D721Med (cell line): Measurements from ENCODE around the gene TENM4.

Experiments
- DNase-seq: peaks from one replicate; pipeline ENCODE4 v3.0.0; 2011; ENCODE audit warnings: low spot score; ENCODE audit not compliant: insufficient read length
- FAIRE-seq: peaks from 2 replicates; lab custom pipeline; 2011; peaks lifted over from hg19 to GRCh38; lab: Jason Lieb, UNC
- TF ChIP-seq, protein P1 (sequence below): IDR thresholded peaks from 2 replicates; pipeline ENCODE4 v1.5.1; 2012; ENCODE audit warnings: mild to moderate bottlenecking, control low read depth; ENCODE audit not compliant: insufficient read depth; ENCODE audit errors: missing control alignments

TENM4 gene

GRCh38 chr11:78825591-78826020 is 615.2 kb downstream of the TENM4 start:
- TF ChIP-seq, protein P1, sequence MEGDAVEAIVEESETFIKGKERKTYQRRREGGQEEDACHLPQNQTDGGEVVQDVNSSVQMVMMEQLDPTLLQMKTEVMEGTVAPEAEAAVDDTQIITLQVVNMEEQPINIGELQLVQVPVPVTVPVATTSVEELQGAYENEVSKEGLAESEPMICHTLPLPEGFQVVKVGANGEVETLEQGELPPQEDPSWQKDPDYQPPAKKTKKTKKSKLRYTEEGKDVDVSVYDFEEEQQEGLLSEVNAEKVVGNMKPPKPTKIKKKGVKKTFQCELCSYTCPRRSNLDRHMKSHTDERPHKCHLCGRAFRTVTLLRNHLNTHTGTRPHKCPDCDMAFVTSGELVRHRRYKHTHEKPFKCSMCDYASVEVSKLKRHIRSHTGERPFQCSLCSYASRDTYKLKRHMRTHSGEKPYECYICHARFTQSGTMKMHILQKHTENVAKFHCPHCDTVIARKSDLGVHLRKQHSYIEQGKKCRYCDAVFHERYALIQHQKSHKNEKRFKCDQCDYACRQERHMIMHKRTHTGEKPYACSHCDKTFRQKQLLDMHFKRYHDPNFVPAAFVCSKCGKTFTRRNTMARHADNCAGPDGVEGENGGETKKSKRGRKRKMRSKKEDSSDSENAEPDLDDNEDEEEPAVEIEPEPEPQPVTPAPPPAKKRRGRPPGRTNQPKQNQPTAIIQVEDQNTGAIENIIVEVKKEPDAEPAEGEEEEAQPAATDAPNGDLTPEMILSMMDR: no peak
- FAIRE-seq: no peak
- no peak for DNase-seq

- DNase-seq: no peak
- no peak for FAIRE-seq
- TF ChIP-seq, protein P1: no peak
Observed at GRCh38 chr11:78823588-78823987, 617.2 kb downstream of the TENM4 start.

DNA sequence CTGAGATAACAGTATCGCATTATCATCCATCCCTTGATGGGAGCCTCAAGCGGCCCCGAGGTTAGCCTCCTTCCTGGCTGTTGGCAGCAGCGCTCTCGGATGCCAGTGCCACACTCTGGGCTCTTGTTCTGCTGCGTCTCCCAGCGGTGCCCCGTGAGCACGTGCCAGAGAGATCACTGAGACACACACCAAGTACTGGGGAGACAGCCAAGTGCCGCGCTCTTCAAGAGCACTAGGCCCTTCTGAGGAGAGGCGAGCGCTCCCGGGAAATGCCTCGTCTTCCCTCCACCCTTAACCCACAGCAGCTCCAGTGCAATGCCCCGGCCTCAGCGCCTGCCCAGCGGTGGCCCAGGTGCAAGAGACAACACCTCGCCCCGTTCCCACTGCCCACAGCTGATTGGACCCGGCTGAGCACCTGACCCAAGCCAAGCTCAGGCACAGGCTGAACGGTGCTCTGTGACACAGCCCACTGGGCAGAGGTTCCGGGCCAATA is 617.9 kb downstream of the TENM4 start:
- DNase-seq (no peak), FAIRE-seq (no peak)
- TF ChIP-seq, protein P1: no peak

- DNase-seq: no peak
- TF ChIP-seq, protein P1: no peak
- FAIRE-seq: no peak
Observed at GRCh38 chr11:78821371-78822306, 619.2 kb downstream of the TENM4 start.

DNA sequence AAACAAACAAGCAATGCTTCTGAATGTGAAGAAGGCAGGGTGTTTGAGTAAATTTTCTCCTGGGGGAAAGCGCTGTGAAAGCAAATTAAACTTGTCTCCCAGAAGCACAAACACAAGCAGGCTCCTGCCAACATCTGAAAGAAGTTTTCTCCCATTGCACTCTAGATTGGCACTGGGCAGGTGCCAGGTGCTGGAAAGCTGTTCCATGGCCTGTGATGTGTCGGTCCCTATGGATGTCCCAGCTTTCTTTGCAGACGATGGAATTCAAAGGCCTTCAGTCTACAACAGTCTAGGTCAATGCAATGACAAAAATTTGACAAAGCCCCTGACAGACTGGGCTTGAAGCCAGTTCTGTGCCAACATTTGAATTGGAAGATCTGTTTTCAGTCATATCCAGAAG is 620.1 kb downstream of the TENM4 start:
- DNase-seq: no peak
- no peak for FAIRE-seq

DNA sequence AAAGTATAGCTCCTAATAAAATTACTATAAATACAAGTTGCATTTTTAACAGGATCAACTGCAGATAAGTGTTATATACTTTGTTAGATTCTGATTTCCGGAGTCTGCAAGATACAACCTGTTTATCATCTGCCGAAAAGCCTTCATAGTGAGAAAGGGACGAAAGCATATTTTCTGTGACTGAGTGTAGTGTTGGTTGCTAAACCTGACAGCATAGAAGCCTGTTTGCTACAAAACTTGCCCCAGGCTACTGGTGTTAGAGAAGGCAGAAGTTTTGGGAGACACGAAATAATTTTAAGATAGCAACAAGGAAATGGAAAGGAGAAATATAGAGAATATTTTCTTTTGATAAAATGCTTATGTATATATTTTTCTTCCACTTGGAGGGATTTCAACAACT is 622.6 kb downstream of the TENM4 start:
- TF ChIP-seq, protein P1: no peak
- DNase-seq (no peak), FAIRE-seq (no peak)

More for the DNA sequence above, 620.1 kb downstream of the TENM4 start:
- TF ChIP-seq, protein P1: no peak

DNA sequence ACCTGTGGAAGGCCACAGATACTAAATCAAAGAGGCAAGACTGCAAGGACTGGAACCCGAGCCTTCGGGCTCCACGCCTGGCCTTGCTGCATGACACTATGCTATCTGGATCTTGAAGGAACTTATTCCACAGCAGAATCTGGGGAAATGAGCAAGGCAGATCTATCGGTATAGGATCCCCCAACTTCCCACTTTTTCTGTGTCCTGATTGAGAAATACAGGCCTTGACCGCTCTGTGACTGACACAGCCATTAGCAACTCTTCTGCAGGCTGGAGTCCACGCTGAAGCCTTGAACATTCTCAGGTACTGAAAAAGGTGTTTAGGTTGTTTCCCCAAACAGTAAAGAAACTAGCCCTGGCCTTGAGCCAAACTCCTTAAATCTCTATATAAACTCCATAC is 625.0 kb downstream of the TENM4 start:
- TF ChIP-seq, protein P1: no peak
- no peak for FAIRE-seq
- no peak for DNase-seq
